SK-N-SH (cell line): ENCODE results near the gene DMD. TPM values are rescaled to one million over a fixed set of nuclear protein-coding genes. Genes with fewer than 3 reads are reported as not detected.

ENCODE experiments used
- CTCF ChIA-PET: fragments of 300-600, 350-600 bp; formaldehyde crosslinking; extraction: SDS; loops from one replicate; lab custom pipeline; 2021; lab: Yijun Ruan, JAX
- POLR2A ChIA-PET: fragments of 350-600 bp; sonication (Branson Sonifier 250); formaldehyde crosslinking; extraction: SDS; loops from one replicate; lab custom pipeline; 2020; ENCODE audit warnings: antibody characterized with exemption, inconsistent platforms; lab: Yijun Ruan, JAX
- DNase-seq: peaks from one replicate; pipeline ENCODE4 v3.0.0; 2012
- H2AFZ ChIP-seq: fragments of 200-600 bp; sonication (generic); 2 replicates; pipeline ENCODE4 v1.8.1; 2016; ENCODE audit warnings: antibody characterized with exemption, mild to moderate bottlenecking, low read depth
- H3F3A ChIP-seq: fragments of 200-600 bp; sonication (generic); replicated peaks from 2 replicates; pipeline ENCODE3; 2016; ENCODE audit warnings: antibody characterized with exemption, mild to moderate bottlenecking; ENCODE audit not compliant: insufficient read depth
- H3K27ac ChIP-seq, 2 experiments: fragments of 200-500 bp in 1 of 2; fragments of 200-600 bp in 1 of 2; sonication (Bioruptor generic) in 1 of 2; sonication (generic), shearing (Covaris generic) in 1 of 2; 2 replicates each; pipeline versions ENCODE4 v1.5.1 to v1.6.1; 2014 to 2016; ENCODE audit warnings: low read depth in 2 of 2, inconsistent platforms in 1 of 2, low read length in 1 of 2, mild to moderate bottlenecking in 1 of 2, mixed read lengths in 1 of 2
- H3K27me3 ChIP-seq: fragments of 200-600 bp; sonication (generic), shearing (Covaris generic); 2 replicates; pipeline ENCODE4 v1.6.1; 2016; ENCODE audit warnings: mixed run types; ENCODE audit not compliant: insufficient read depth
- H3K36me3 ChIP-seq, 2 experiments: fragments of 200-500 bp in 1 of 2; fragments of 200-600 bp in 1 of 2; sonication (Bioruptor generic) in 1 of 2; sonication (generic) in 1 of 2; replicated peaks in 1 of 2; 2 replicates each; pipeline versions ENCODE3 to v1.5.1; 2014 to 2016; ENCODE audit warnings: low read length in 1 of 2, mild to moderate bottlenecking in 1 of 2; ENCODE audit not compliant: insufficient read depth in 2 of 2, control insufficient read depth in 1 of 2
- H3K4me1 ChIP-seq, 2 experiments: fragments of 200-500 bp in 1 of 2; fragments of 200-600 bp in 1 of 2; sonication (Bioruptor generic) in 1 of 2; sonication (generic), shearing (Covaris generic) in 1 of 2; 2 replicates each; pipeline versions ENCODE4 v1.5.1 to v1.6.1; 2014 to 2016; ENCODE audit warnings: low read depth in 1 of 2, low read length in 1 of 2, mixed run types in 1 of 2; ENCODE audit not compliant: insufficient read depth in 2 of 2, control insufficient read depth in 1 of 2
- H3K4me2 ChIP-seq: fragments of 200-600 bp; sonication (generic), shearing (Covaris generic); 2 replicates; pipeline ENCODE4 v1.6.1; 2017; ENCODE audit warnings: mixed run types
- H3K4me3 ChIP-seq, 2 experiments: fragments of 200-500 bp in 1 of 2; fragments of 200-600 bp in 1 of 2; sonication (Bioruptor generic) in 1 of 2; sonication (generic), shearing (Covaris generic) in 1 of 2; 2 replicates each; pipeline versions ENCODE4 v1.5.1 to v1.8.1; 2014 to 2016; ENCODE audit warnings: low read depth in 2 of 2, inconsistent platforms in 1 of 2, low read length in 1 of 2, mild to moderate bottlenecking in 1 of 2, mixed read lengths in 1 of 2, moderate library complexity in 1 of 2
- H3K79me2 ChIP-seq: fragments of 200-600 bp; sonication (generic); 2 replicates; pipeline ENCODE4 v1.8.1; 2017; ENCODE audit warnings: mild to moderate bottlenecking; ENCODE audit not compliant: insufficient read depth
- H3K9ac ChIP-seq: fragments of 200-600 bp; sonication (generic); 2 replicates; pipeline ENCODE4 v1.6.1; 2017; ENCODE audit warnings: mixed run types
- H3K9me2 ChIP-seq: fragments of 200-600 bp; sonication (generic); 2 replicates; pipeline ENCODE4 v1.6.1; 2017; ENCODE audit warnings: mixed run types
- H3K9me3 ChIP-seq: fragments of 200-600 bp; sonication (generic); 2 replicates; pipeline ENCODE4 v1.6.1; 2017; ENCODE audit warnings: mixed run types, mild to moderate bottlenecking, moderate library complexity
- H4K20me1 ChIP-seq: fragments of 200-600 bp; sonication (generic); 2 replicates; pipeline ENCODE4 v1.6.1; 2017; ENCODE audit warnings: mild to moderate bottlenecking, mixed run types; ENCODE audit not compliant: insufficient read depth
- CHD2 ChIP-seq: fragments of 150-350 bp; IDR thresholded peaks from 2 replicates; pipeline ENCODE4 v1.6.1; 2018; ENCODE audit warnings: low read length; ENCODE audit not compliant: partially characterized antibody
- FOXJ3 ChIP-seq: sonication (generic); formaldehyde crosslinking; IDR thresholded peaks from 2 replicates; pipeline ENCODE4 v1.5.1; 2020; ENCODE audit warnings: mild to moderate bottlenecking, missing genetic modification reagents
- FOXM1 ChIP-seq: IDR thresholded peaks from 2 replicates; pipeline ENCODE4 v1.4.0; 2012; ENCODE audit warnings: low read depth, mild to moderate bottlenecking
- GATA2 ChIP-seq: sonication (generic); formaldehyde crosslinking; IDR thresholded peaks from 2 replicates; pipeline ENCODE4 v1.5.0; 2020; ENCODE audit warnings: mild to moderate bottlenecking, missing genetic modification reagents
- IRF3 ChIP-seq: fragments of 150-350 bp; IDR thresholded peaks from 2 replicates; pipeline ENCODE4 v1.6.1; 2016; ENCODE audit warnings: mild to moderate bottlenecking, low read depth, low read length
- MAX ChIP-seq: IDR thresholded peaks from 2 replicates; pipeline ENCODE4 v1.4.0; 2012; ENCODE audit warnings: low read depth
- MEF2A ChIP-seq: IDR thresholded peaks from 2 replicates; pipeline ENCODE4 v1.4.0; 2012; ENCODE audit warnings: low read depth, borderline replicate concordance
- NFIC ChIP-seq: IDR thresholded peaks from 2 replicates; pipeline ENCODE4 v1.4.0; 2012; ENCODE audit warnings: borderline replicate concordance
- NRF1 ChIP-seq: IDR thresholded peaks from 2 replicates; pipeline ENCODE4 v1.6.1; 2012; ENCODE audit warnings: low read depth, mild to moderate bottlenecking, low read length
- PBX3 ChIP-seq: IDR thresholded peaks from 2 replicates; pipeline ENCODE4; 2012
- POLR2AphosphoS5 ChIP-seq: IDR thresholded peaks from 2 replicates; pipeline ENCODE4 v1.6.1; 2012; ENCODE audit warnings: low read depth, low read length
- RXRA ChIP-seq: IDR thresholded peaks from 2 replicates; pipeline ENCODE4 v1.4.0; 2012; ENCODE audit warnings: low read depth, mild to moderate bottlenecking, borderline replicate concordance
- SIN3A ChIP-seq: IDR thresholded peaks from 2 replicates; pipeline ENCODE4 v1.6.1; 2012; ENCODE audit warnings: low read depth, mild to moderate bottlenecking, low read length, moderate library complexity, borderline replicate concordance
- SMC3 ChIP-seq: IDR thresholded peaks from 2 replicates; pipeline ENCODE4 v1.6.1; 2012; ENCODE audit warnings: low read depth, low read length, improper control_type of control experiment
- TAF1 ChIP-seq: IDR thresholded peaks from 2 replicates; pipeline ENCODE4 v1.6.1; 2012; ENCODE audit warnings: low read depth, mild to moderate bottlenecking, low read length, moderate library complexity, borderline replicate concordance
- YY1 ChIP-seq: IDR thresholded peaks from 2 replicates; pipeline ENCODE4 v1.4.0; 2012; ENCODE audit warnings: low read depth, mild to moderate bottlenecking
- ZBTB33 ChIP-seq: IDR thresholded peaks from 2 replicates; pipeline ENCODE4 v1.4.0; 2012; ENCODE audit warnings: low read depth, borderline replicate concordance
- WGBS: methylation state at CpG from one replicate; pipeline ENCODE4 v1.1.6; 2017; ENCODE audit warnings: low lambda C conversion rate; 5-methylcytosine and 5-hydroxymethylcytosine counted together
- polyA plus RNA-seq, 3 experiments: library from polyadenylated mRNA; depleted of rRNA; stranded (reverse); fragments of >200 nt; gene quantifications; 2 replicates each; pipeline ENCODE4 v1.2.3, GENCODE V29; 2012

DMD gene
- polyA plus RNA-seq, 1 of the 3 experiments (the other 2 are of a cell fraction) = 3.9 TPM

GRCh38 chrX:32599156-32599555 is 612.2 kb downstream of the DMD start:
- WGBS = 10% methylated on average over 4 of the region's 4 CpGs
- Histone ChIP-seq H3K9me3 (no peaks in the 10 kb centered on the region), H3K9ac (no peak overlapping the region), H4K20me1 (no peaks in the 10 kb centered on the region), H3K27ac (no peak overlapping the region), H3F3A (no peaks in the 10 kb centered on the region), H3K4me2 (no peak overlapping the region), H3K27me3 (no peaks in the 10 kb centered on the region), H3K36me3 (no peaks in the 10 kb centered on the region), H3K9me2 (no peaks in the 10 kb centered on the region), H3K4me3 (no peak overlapping the region), H3K4me1 (no peaks in the 10 kb centered on the region), H2AFZ (no peak overlapping the region), H3K79me2 (no peaks in the 10 kb centered on the region)
- no peak for TF ChIP-seq TAF1
- no peak for TF ChIP-seq PBX3
- TF ChIP-seq GATA2 (CRISPR knock-in tag) = no peak
- TF ChIP-seq POLR2AphosphoS5 = no peak
- TF ChIP-seq NRF1 = no peak
- TF ChIP-seq YY1 = no peak
- no peak for TF ChIP-seq IRF3
- TF ChIP-seq FOXJ3 = no peak
- TF ChIP-seq ZBTB33 = no peak
- TF ChIP-seq RXRA = no peak
- TF ChIP-seq SMC3 = no peak
- TF ChIP-seq MAX = no peak
- no peak for TF ChIP-seq MEF2A
- TF ChIP-seq SIN3A = no peak
- no peak for TF ChIP-seq NFIC
- ChIA-PET CTCF (no interaction called here), POLR2A (no interaction called here)
- no peak for DNase-seq

GRCh38 chrX:32598707-32599106 is 612.6 kb downstream of the DMD start:
- H4K20me1 ChIP-seq = no peaks in the 10 kb centered on the region
- no peaks in the 10 kb centered on the region for H3K9me2 ChIP-seq
- no peak overlapping the region for H3K9ac ChIP-seq
- H3F3A ChIP-seq = no peaks in the 10 kb centered on the region
- 12% methylated on average over 4 of the region's 4 CpGs for WGBS
- no peaks in the 10 kb centered on the region for H3K36me3 ChIP-seq
- H3K27me3 ChIP-seq = no peaks in the 10 kb centered on the region
- no peak overlapping the region for H3K27ac ChIP-seq
- DNase-seq = no peak
- TF ChIP-seq NFIC = no peak
- no peak for TF ChIP-seq FOXM1
- TF ChIP-seq CHD2 = no peak
- TF ChIP-seq YY1 = no peak
- H3K4me2 ChIP-seq = no peak overlapping the region
- CTCF ChIA-PET = no interaction called here
- H3K4me1 ChIP-seq = no peaks in the 10 kb centered on the region
- H2AFZ ChIP-seq = no peak overlapping the region
- no peak overlapping the region for H3K4me3 ChIP-seq
- H3K79me2 ChIP-seq = no peaks in the 10 kb centered on the region
- no peaks in the 10 kb centered on the region for H3K9me3 ChIP-seq
- POLR2A ChIA-PET = no interaction called here
